H9 (cell line): ENCODE results near the gene FRMPD1. TPM values are rescaled to one million over a fixed set of nuclear protein-coding genes. Genes with fewer than 3 reads are reported as not detected.
"Not testable (repeated sequence)": the region's sequence is repeated elsewhere in the genome, so short reads cannot be mapped to it uniquely, and the experiment has no call there.

ENCODE experiments used
- DNase-seq: peaks from one replicate; pipeline ENCODE4 v3.0.0-alpha.2; 2017
- H2AFZ ChIP-seq: one replicate; pipeline ENCODE4 v1.6.1; 2013; ENCODE audit warnings: mild to moderate bottlenecking, low read length, control low read depth, moderate library complexity
- H2AK5ac ChIP-seq: 2 replicates; pipeline ENCODE4 v1.6.1; 2013; ENCODE audit warnings: low read length, control low read depth, mixed read lengths; ENCODE audit not compliant: insufficient read length
- H2BK120ac ChIP-seq: one replicate; pipeline ENCODE4 v1.6.1; 2013; ENCODE audit warnings: low read depth, mild to moderate bottlenecking, low read length, control low read depth, inconsistent platforms; ENCODE audit not compliant: poor library complexity, severe bottlenecking
- H2BK12ac ChIP-seq: 2 replicates; pipeline ENCODE4 v1.6.1; 2013; ENCODE audit warnings: low read length, control low read depth, mixed read lengths, low read depth; ENCODE audit not compliant: insufficient read length
- H2BK15ac ChIP-seq: 2 replicates; pipeline ENCODE4 v1.6.1; 2013; ENCODE audit warnings: low read depth, low read length, control low read depth
- H2BK20ac ChIP-seq: one replicate; pipeline ENCODE4 v1.6.1; 2013; ENCODE audit warnings: low read depth, mild to moderate bottlenecking, low read length, control low read depth, inconsistent platforms; ENCODE audit not compliant: poor library complexity, severe bottlenecking
- H2BK5ac ChIP-seq: 2 replicates; pipeline ENCODE4 v1.6.1; 2013; ENCODE audit warnings: low read length, control low read depth, mixed read lengths; ENCODE audit not compliant: insufficient read length
- H3K14ac ChIP-seq: 2 replicates; pipeline ENCODE4 v1.6.1; 2013; ENCODE audit warnings: low read length, control low read depth; ENCODE audit not compliant: insufficient read depth
- H3K18ac ChIP-seq: 2 replicates; pipeline ENCODE4 v1.6.1; 2013; ENCODE audit warnings: low read depth, mild to moderate bottlenecking, mixed read lengths, low read length, control low read depth; ENCODE audit not compliant: insufficient read length
- H3K23ac ChIP-seq: 2 replicates; pipeline ENCODE4 v1.6.1; 2013; ENCODE audit warnings: low read length, control low read depth, mixed read lengths, low read depth; ENCODE audit not compliant: insufficient read length
- H3K23me2 ChIP-seq: 2 replicates; pipeline ENCODE4 v1.6.1; 2013; ENCODE audit warnings: low read depth, mild to moderate bottlenecking, mixed read lengths, low read length, control low read depth; ENCODE audit not compliant: insufficient read length, poor library complexity, severe bottlenecking
- H3K27ac ChIP-seq: 2 replicates; pipeline ENCODE4 v1.5.1; 2013; ENCODE audit warnings: low read length, control low read depth, mixed read lengths, low read depth; ENCODE audit not compliant: insufficient read length
- H3K27me3 ChIP-seq: 2 replicates; pipeline ENCODE4 v1.6.1; 2013; ENCODE audit warnings: low read length, control low read depth, inconsistent platforms; ENCODE audit not compliant: insufficient read depth
- H3K4ac ChIP-seq: 2 replicates; pipeline ENCODE4 v1.6.1; 2013; ENCODE audit warnings: low read depth, mild to moderate bottlenecking, control low read depth, inconsistent platforms, low read length, moderate library complexity
- H3K4me1 ChIP-seq: 2 replicates; pipeline ENCODE4 v1.6.1; 2013; ENCODE audit warnings: low read length, control low read depth, inconsistent platforms; ENCODE audit not compliant: insufficient read depth
- H3K4me2 ChIP-seq: 2 replicates; pipeline ENCODE4 v1.6.1; 2013; ENCODE audit warnings: low read length, control low read depth, mixed read lengths; ENCODE audit not compliant: insufficient read length, insufficient read depth
- H3K56ac ChIP-seq: 2 replicates; pipeline ENCODE4 v1.6.1; 2013; ENCODE audit warnings: low read depth, mild to moderate bottlenecking, mixed read lengths, low read length, control low read depth; ENCODE audit not compliant: insufficient read length
- H3K79me1 ChIP-seq: 2 replicates; pipeline ENCODE4 v1.6.1; 2013; ENCODE audit warnings: low read depth, mild to moderate bottlenecking, moderate library complexity, low read length, control low read depth, inconsistent platforms; ENCODE audit not compliant: insufficient read depth, poor library complexity, severe bottlenecking
- H3K79me2 ChIP-seq: 2 replicates; pipeline ENCODE4 v1.6.1; 2013; ENCODE audit warnings: low read length, control low read depth, inconsistent platforms; ENCODE audit not compliant: insufficient read depth
- H3K9ac ChIP-seq: 2 replicates; pipeline ENCODE4 v1.6.1; 2013; ENCODE audit warnings: low read length, control low read depth, mixed read lengths; ENCODE audit not compliant: insufficient read length; ENCODE audit errors: extremely low read depth
- H3K9me3 ChIP-seq: one replicate; pipeline ENCODE4 v1.6.1; 2013; ENCODE audit warnings: low read depth, low read length, inconsistent platforms; ENCODE audit not compliant: control insufficient read depth
- H3T11ph ChIP-seq: one replicate; pipeline ENCODE4 v1.6.1; 2013; ENCODE audit warnings: mild to moderate bottlenecking, low read length, control low read depth, inconsistent platforms
- H4K20me1 ChIP-seq: one replicate; pipeline ENCODE4 v1.6.1; 2013; ENCODE audit not compliant: control insufficient read depth, insufficient read length, insufficient read depth
- H4K5ac ChIP-seq: 2 replicates; pipeline ENCODE4 v1.6.1; 2013; ENCODE audit warnings: low read depth, mild to moderate bottlenecking, mixed read lengths, low read length, control low read depth; ENCODE audit not compliant: insufficient read length
- H4K8ac ChIP-seq: replicated peaks from 2 replicates; pipeline ENCODE4 v1.6.1; 2013; ENCODE audit warnings: low read length, control low read depth, mixed read lengths, low read depth; ENCODE audit not compliant: insufficient read length
- H4K91ac ChIP-seq: 2 replicates; pipeline ENCODE4 v1.6.1; 2013; ENCODE audit warnings: low read depth, mild to moderate bottlenecking, moderate library complexity, mixed read lengths, low read length, control low read depth; ENCODE audit not compliant: insufficient read length
- H3K27ac Mint-ChIP-seq, 3 experiments: 2 replicates in 2 of 3; 3 replicates in 1 of 3; pipeline ENCODE4 v1.8.0; 2020 to 2021; ENCODE audit warnings: mixed read lengths in 3 of 3, mild to moderate bottlenecking in 1 of 3, moderate library complexity in 1 of 3
- H3K27me3 Mint-ChIP-seq: 2 replicates; pipeline ENCODE4 v1.8.0; 2021; ENCODE audit warnings: low read depth, mild to moderate bottlenecking, moderate library complexity, mixed read lengths
- H3K36me3 Mint-ChIP-seq, 3 experiments: 2 replicates in 2 of 3; 3 replicates in 1 of 3; pipeline ENCODE4 v1.8.0; 2020 to 2021; ENCODE audit warnings: low read depth in 3 of 3, mixed read lengths in 3 of 3; ENCODE audit not compliant: insufficient read depth in 1 of 3
- H3K4me1 Mint-ChIP-seq, 2 experiments: 2 replicates each; pipeline ENCODE4 v1.8.0; 2020; ENCODE audit warnings: mixed read lengths in 2 of 2
- H3K4me3 Mint-ChIP-seq, 2 experiments: 2 replicates in 1 of 2; 3 replicates in 1 of 2; pipeline ENCODE4 v1.8.0; 2020 to 2021; ENCODE audit warnings: mild to moderate bottlenecking in 2 of 2, mixed read lengths in 2 of 2, moderate library complexity in 1 of 2
- H3K9me3 Mint-ChIP-seq, 2 experiments: 2 replicates in 1 of 2; 3 replicates in 1 of 2; pipeline ENCODE4 v1.8.0; 2020; ENCODE audit warnings: mild to moderate bottlenecking in 2 of 2, mixed read lengths in 2 of 2, moderate library complexity in 1 of 2
- WGBS: extraction: QIAGEN DNeasy Blood & Tissue Kit; methylation state at CpG from one replicate; pipeline ENCODE4 v1.1.7; 2013; ENCODE audit warnings: missing lambda C conversion rate, low lambda C conversion rate, mixed read lengths; ENCODE audit not compliant: insufficient read length; ENCODE audit errors: extremely low coverage; 5-methylcytosine and 5-hydroxymethylcytosine counted together
- total RNA-seq: library from RNA; stranded (reverse); gene quantifications from 2 replicates; pipeline ENCODE4 v1.2.1, GENCODE V29; 2021
- TF ChIP-seq, protein P1 (sequence below): fragments of 200-600 bp; sonication (generic); conservative IDR thresholded peaks from 3 replicates; pipeline ENCODE4 v1.8.0; 2021; ENCODE audit warnings: antibody characterized with exemption, mild to moderate bottlenecking

Gene FRMPD1
- total RNA-seq, 1 experiment from 2014 or later, result 0.04 TPM

DNA sequence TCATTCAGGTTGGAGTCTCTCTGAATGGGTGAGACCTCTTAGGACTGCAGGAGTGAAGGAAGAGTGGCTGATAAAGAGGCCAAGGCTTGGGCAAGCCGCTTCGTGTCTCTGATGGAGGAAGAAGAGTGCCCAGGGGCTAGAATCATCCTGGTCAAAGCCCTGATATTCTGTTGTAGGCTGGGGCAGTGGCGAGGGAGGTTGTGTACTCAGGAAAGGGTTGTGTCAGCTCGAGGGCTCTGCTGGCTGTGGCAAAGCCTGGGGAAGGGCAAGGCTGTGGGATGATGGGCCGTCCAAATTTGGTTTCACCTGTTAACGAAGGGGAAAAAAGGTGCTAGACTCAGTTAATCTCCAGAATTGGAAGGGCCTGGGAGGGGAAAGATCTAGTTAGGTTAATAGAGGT, 100.4 kb downstream of the FRMPD1 start:
- H3K27me3 ChIP-seq, result no peaks in the 10 kb centered on the region
- no peak overlapping the region for H3T11ph ChIP-seq
- no peak overlapping the region for H3K4ac ChIP-seq
- no peak overlapping the region for H2BK15ac ChIP-seq
- H4K91ac ChIP-seq, result no peak overlapping the region
- TF ChIP-seq, protein P1, sequence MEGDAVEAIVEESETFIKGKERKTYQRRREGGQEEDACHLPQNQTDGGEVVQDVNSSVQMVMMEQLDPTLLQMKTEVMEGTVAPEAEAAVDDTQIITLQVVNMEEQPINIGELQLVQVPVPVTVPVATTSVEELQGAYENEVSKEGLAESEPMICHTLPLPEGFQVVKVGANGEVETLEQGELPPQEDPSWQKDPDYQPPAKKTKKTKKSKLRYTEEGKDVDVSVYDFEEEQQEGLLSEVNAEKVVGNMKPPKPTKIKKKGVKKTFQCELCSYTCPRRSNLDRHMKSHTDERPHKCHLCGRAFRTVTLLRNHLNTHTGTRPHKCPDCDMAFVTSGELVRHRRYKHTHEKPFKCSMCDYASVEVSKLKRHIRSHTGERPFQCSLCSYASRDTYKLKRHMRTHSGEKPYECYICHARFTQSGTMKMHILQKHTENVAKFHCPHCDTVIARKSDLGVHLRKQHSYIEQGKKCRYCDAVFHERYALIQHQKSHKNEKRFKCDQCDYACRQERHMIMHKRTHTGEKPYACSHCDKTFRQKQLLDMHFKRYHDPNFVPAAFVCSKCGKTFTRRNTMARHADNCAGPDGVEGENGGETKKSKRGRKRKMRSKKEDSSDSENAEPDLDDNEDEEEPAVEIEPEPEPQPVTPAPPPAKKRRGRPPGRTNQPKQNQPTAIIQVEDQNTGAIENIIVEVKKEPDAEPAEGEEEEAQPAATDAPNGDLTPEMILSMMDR, result no peak
- no peak overlapping the region for H4K8ac ChIP-seq
- no peak overlapping the region for H3K27ac ChIP-seq
- no peak overlapping the region; a peak in 1 of 5 replicates for H3K4me3 Mint-ChIP-seq
- H3K9ac ChIP-seq, result no peak overlapping the region
- no peak overlapping the region for H2BK120ac ChIP-seq
- H3K9me3 ChIP-seq, result no peaks in the 10 kb centered on the region
- no peak overlapping the region for H3K23ac ChIP-seq
- H4K20me1 ChIP-seq, result no peaks in the 10 kb centered on the region
- no peak overlapping the region for H2BK12ac ChIP-seq
- no peak overlapping the region for H4K5ac ChIP-seq
- peaks cover 8% of the 10 kb centered on the region for H3K27me3 Mint-ChIP-seq
- no peaks in the 10 kb centered on the region for H3K79me1 ChIP-seq
- H3K14ac ChIP-seq, result no peak overlapping the region
- H3K79me2 ChIP-seq, result no peaks in the 10 kb centered on the region; the same call in 1 of the 2 replicates
- H2AFZ ChIP-seq, result no peak overlapping the region
- whole genome bisulfite sequencing, result no CpG with 5 or more reads among the region's 6 CpGs
- no peak overlapping the region for H3K56ac ChIP-seq
- H3K23me2 ChIP-seq, result peaks cover 4% of the 10 kb centered on the region
- H3K4me1 ChIP-seq, result no peaks in the 10 kb centered on the region
- H3K27ac Mint-ChIP-seq, result peak overlapping the region in 2 of 3 experiments; percentile 19 to 34; a peak in 2 of 7 replicates
- no peak overlapping the region for H2AK5ac ChIP-seq
- H2BK20ac ChIP-seq, result no peak overlapping the region
- peaks cover 11 to 12% of the 10 kb centered on the region in 2 experiments for H3K4me1 Mint-ChIP-seq
- no peak overlapping the region for H3K18ac ChIP-seq
- H2BK5ac ChIP-seq, result no peak overlapping the region
- DNase-seq, result no peak
- H3K36me3 Mint-ChIP-seq, result peaks cover 0 to 7% (median 2%) of the 10 kb centered on the region in 3 experiments; a peak in 3 of 7 replicates
- H3K4me2 ChIP-seq, result no peak overlapping the region
- H3K9me3 Mint-ChIP-seq, result peaks cover 0 to 5% of the 10 kb centered on the region in 2 experiments; a peak in 2 of 5 replicates

DNA sequence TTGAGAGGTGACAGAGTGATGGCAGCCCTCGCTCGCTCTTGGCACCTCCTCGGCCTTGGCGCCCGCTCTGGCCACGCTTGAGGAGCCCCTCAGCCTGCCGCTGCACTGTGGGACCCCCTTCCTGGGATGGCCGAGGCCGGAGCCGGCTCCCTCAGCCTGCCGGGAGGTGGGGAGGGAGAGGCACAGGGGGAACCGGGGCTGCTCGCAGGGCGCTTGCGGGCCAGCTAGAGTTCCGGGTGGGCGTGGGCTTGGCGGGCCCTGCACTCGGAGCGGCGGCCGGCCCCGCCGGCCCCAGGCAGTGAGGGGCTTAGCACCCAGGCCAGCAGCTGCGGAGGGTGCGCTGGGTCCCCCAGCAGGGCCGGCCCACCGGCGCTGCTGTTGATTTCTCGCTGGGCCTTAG, 101.0 kb downstream of the FRMPD1 start:
- no CpG with 5 or more reads among the region's 30 CpGs for WGBS
- H3T11ph ChIP-seq, result not testable (repeated sequence)
- peaks cover 11 to 12% of the 10 kb centered on the region in 2 experiments for H3K4me1 Mint-ChIP-seq

More for the DNA sequence above, 101.0 kb downstream of the FRMPD1 start:
- H3K27me3 Mint-ChIP-seq, H4K91ac ChIP-seq, H3K27me3 ChIP-seq, H3K23me2 ChIP-seq, H2BK120ac ChIP-seq, H3K27ac ChIP-seq, H4K5ac ChIP-seq, H3K18ac ChIP-seq, H3K4me3 Mint-ChIP-seq, H4K8ac ChIP-seq, H2AK5ac ChIP-seq, H3K4ac ChIP-seq, H2BK5ac ChIP-seq, DNase-seq, H3K79me2 ChIP-seq, H3K9ac ChIP-seq, H2BK12ac ChIP-seq, H3K79me1 ChIP-seq, H3K36me3 Mint-ChIP-seq, H2AFZ ChIP-seq, H3K27ac Mint-ChIP-seq, H2BK20ac ChIP-seq, H3K4me1 ChIP-seq, H2BK15ac ChIP-seq, H3K9me3 Mint-ChIP-seq, H3K9me3 ChIP-seq, H3K14ac ChIP-seq, H3K56ac ChIP-seq, H4K20me1 ChIP-seq, H3K4me2 ChIP-seq, H3K23ac ChIP-seq: not testable (repeated sequence)
